ENCODE data around the gene CHCHD5. TPM values are rescaled to one million over a fixed set of nuclear protein-coding genes. Genes with fewer than 3 reads are reported as not detected.
A peak's percentile ranks its signal among the peaks of the same experiment; 100 is the strongest.

Gene CHCHD5
- total and polyA plus RNA-seq, 2 of the 4 experiments (the other 2 are of a cell fraction), result 4.8 to 40.1 TPM

DNA sequence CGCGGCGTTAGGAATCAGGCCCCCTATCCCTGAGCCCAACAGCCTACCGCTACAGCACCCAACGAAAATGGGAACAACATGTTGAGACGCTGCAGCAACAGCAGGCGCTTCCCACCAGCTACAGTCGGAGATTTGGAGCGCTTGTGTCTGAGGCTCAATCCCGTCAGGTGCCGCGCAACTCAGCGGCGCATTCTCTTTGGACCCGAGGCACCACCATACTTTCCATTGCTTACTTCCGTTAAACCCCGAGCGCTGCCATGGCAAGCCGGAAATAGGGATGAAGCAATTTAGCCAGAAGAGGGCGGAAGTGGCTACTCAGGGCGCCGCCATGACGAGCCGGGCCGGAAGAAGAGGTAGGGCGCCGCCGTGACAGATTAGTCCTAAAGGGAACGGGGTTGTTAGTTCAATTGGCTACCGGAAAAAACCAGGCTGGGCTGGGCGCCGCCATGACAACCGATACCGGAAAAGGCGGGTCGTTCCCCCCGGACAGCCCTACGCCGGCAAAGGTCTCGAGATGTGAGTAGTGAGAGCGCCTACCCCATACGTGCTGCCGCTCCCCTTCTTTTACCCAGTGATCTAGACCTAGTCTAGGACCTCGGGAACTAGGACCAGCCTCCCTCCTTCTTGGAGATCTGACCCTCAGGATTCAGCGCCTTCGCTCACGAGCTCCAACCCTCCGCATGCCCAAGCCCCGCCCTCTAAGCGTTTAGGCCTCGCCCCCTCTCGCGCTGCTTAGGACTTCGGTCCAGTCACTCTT, at the start of gene CHCHD5 (continued):
- TF ChIP-seq, protein P1, sequence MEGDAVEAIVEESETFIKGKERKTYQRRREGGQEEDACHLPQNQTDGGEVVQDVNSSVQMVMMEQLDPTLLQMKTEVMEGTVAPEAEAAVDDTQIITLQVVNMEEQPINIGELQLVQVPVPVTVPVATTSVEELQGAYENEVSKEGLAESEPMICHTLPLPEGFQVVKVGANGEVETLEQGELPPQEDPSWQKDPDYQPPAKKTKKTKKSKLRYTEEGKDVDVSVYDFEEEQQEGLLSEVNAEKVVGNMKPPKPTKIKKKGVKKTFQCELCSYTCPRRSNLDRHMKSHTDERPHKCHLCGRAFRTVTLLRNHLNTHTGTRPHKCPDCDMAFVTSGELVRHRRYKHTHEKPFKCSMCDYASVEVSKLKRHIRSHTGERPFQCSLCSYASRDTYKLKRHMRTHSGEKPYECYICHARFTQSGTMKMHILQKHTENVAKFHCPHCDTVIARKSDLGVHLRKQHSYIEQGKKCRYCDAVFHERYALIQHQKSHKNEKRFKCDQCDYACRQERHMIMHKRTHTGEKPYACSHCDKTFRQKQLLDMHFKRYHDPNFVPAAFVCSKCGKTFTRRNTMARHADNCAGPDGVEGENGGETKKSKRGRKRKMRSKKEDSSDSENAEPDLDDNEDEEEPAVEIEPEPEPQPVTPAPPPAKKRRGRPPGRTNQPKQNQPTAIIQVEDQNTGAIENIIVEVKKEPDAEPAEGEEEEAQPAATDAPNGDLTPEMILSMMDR (conservative IDR thresholded peaks at IDR 0.05; ENCODE audit: low read depth, low read length), result peak; percentile 25; the same call in 1 of the 2 replicates
- TF ChIP-seq MAFK (IDR thresholded peaks at IDR 0.05; ENCODE audit: low read depth, low read length), result no peak
- peak; percentile 61; the same call in 1 of the 2 replicates for TF ChIP-seq MAZ (IDR thresholded peaks at IDR 0.05; ENCODE audit: borderline replicate concordance, low read depth, low read length)
- TF ChIP-seq RAD21 (IDR thresholded peaks at IDR 0.05; ENCODE audit: low read length), result no peak
- TF ChIP-seq RCOR1 (IDR thresholded peaks at IDR 0.05; ENCODE audit: insufficient replicate concordance, low read length), result no peak

All from IMR-90 (cell line).